ENCODE data around the gene CPSF4L. TPM values are rescaled to one million over a fixed set of nuclear protein-coding genes. Genes with fewer than 3 reads are reported as not detected.

The CPSF4L gene
- total and polyA plus RNA-seq, 2 donors from 2014 or later: not detected

GRCh38 chr17:73304971-73305812, 43.5 kb upstream of the CPSF4L start:
- peak overlapping the region; percentile 82 to 88 for H3K27ac ChIP-seq (ENCODE audit: low read depth in 2 of 2, low read length in 2 of 2)
- intact Hi-C loops (cut with DNase I): no loop called here
- FAIRE-seq (no peak), DNase-seq (peak; percentile 83 to 91 (median 89))
- TF ChIP-seq CTCF (IDR thresholded peaks at IDR 0.05; ENCODE audit: borderline replicate concordance, extremely low read depth, insufficient read depth): no peak
- no peaks in the 10 kb centered on the region for H3K36me3 ChIP-seq (ENCODE audit: control insufficient read depth in 2 of 3, insufficient read depth in 3 of 3, low read length in 3 of 3)
- no peaks in the 10 kb centered on the region for H3K9me3 ChIP-seq (ENCODE audit: control insufficient read depth in 2 of 3, insufficient read depth in 1 of 3, low read length in 3 of 3)
- H3K27me3 ChIP-seq (ENCODE audit: control insufficient read depth, insufficient read depth, low read length): no peaks in the 10 kb centered on the region
- peak overlapping the region in 2 of 3 donors; percentile 36 to 47 for H3K4me3 ChIP-seq (ENCODE audit: low read length in 3 of 3)
- peaks cover 4 to 39% (median 33%) of the 10 kb centered on the region in 3 donors for H3K4me1 ChIP-seq (ENCODE audit: control insufficient read depth in 2 of 3, insufficient read depth in 2 of 3, low read depth in 1 of 3, low read length in 3 of 3)
- peak overlapping the region in 2 of 3 donors; percentile 55 to 56 for H3K9ac ChIP-seq (ENCODE audit: low read length in 3 of 3)

GRCh38 chr17:73304438-73304837, 42.8 kb upstream of the CPSF4L start:
- intact Hi-C loops (cut with DNase I): no loop called here
- H3K4me3 ChIP-seq (ENCODE audit: low read length in 3 of 3): peak overlapping the region in 1 of 3 donors; percentile 47

GRCh38 chr17:73302189-73302588, 40.5 kb upstream of the CPSF4L start:
- FAIRE-seq: no peak
- intact Hi-C loops (cut with DNase I): no loop called here
- H3K4me1 ChIP-seq (ENCODE audit: control insufficient read depth in 2 of 3, insufficient read depth in 2 of 3, low read depth in 1 of 3, low read length in 3 of 3): peaks cover 4 to 43% (median 32%) of the 10 kb centered on the region in 3 donors
- H3K4me3 ChIP-seq (ENCODE audit: low read length in 3 of 3): no peak overlapping the region
- no peak for TF ChIP-seq CTCF (IDR thresholded peaks at IDR 0.05; ENCODE audit: borderline replicate concordance, extremely low read depth, insufficient read depth)
- H3K27me3 ChIP-seq (ENCODE audit: control insufficient read depth, insufficient read depth, low read length): no peaks in the 10 kb centered on the region
- H3K36me3 ChIP-seq (ENCODE audit: control insufficient read depth in 2 of 3, insufficient read depth in 3 of 3, low read length in 3 of 3): no peaks in the 10 kb centered on the region
- H3K27ac ChIP-seq (ENCODE audit: low read depth in 2 of 2, low read length in 2 of 2): no peak overlapping the region
- H3K9me3 ChIP-seq (ENCODE audit: control insufficient read depth in 2 of 3, insufficient read depth in 1 of 3, low read length in 3 of 3): no peaks in the 10 kb centered on the region
- no peak for DNase-seq
- H3K9ac ChIP-seq (ENCODE audit: low read length in 3 of 3): no peak overlapping the region

More at GRCh38 chr17:73304438-73304837, 42.8 kb upstream of the CPSF4L start:
- H3K27me3 ChIP-seq (ENCODE audit: control insufficient read depth, insufficient read depth, low read length): no peaks in the 10 kb centered on the region
- H3K36me3 ChIP-seq (ENCODE audit: control insufficient read depth in 2 of 3, insufficient read depth in 3 of 3, low read length in 3 of 3): no peaks in the 10 kb centered on the region
- FAIRE-seq: no peak
- peaks cover 4 to 41% (median 38%) of the 10 kb centered on the region in 3 donors for H3K4me1 ChIP-seq (ENCODE audit: control insufficient read depth in 2 of 3, insufficient read depth in 2 of 3, low read depth in 1 of 3, low read length in 3 of 3)
- peak overlapping the region; percentile 82 to 88 for H3K27ac ChIP-seq (ENCODE audit: low read depth in 2 of 2, low read length in 2 of 2)
- H3K9me3 ChIP-seq (ENCODE audit: control insufficient read depth in 2 of 3, insufficient read depth in 1 of 3, low read length in 3 of 3): no peaks in the 10 kb centered on the region
- no peak for DNase-seq
- peak overlapping the region in 1 of 3 donors; percentile 55 for H3K9ac ChIP-seq (ENCODE audit: low read length in 3 of 3)
- TF ChIP-seq CTCF (IDR thresholded peaks at IDR 0.05; ENCODE audit: borderline replicate concordance, extremely low read depth, insufficient read depth): no peak
